GM21423 (cell line): ENCODE measurements around the gene AFF2.

Source experiments
- ATAC-seq: cut with Tn5 transposase; IDR thresholded peaks from one replicate; pipeline ENCODE4 v1.9.1; 2021; ENCODE audit warnings: mild to moderate bottlenecking, moderate library complexity; ENCODE audit not compliant: unreplicated experiment

Gene AFF2

DNA sequence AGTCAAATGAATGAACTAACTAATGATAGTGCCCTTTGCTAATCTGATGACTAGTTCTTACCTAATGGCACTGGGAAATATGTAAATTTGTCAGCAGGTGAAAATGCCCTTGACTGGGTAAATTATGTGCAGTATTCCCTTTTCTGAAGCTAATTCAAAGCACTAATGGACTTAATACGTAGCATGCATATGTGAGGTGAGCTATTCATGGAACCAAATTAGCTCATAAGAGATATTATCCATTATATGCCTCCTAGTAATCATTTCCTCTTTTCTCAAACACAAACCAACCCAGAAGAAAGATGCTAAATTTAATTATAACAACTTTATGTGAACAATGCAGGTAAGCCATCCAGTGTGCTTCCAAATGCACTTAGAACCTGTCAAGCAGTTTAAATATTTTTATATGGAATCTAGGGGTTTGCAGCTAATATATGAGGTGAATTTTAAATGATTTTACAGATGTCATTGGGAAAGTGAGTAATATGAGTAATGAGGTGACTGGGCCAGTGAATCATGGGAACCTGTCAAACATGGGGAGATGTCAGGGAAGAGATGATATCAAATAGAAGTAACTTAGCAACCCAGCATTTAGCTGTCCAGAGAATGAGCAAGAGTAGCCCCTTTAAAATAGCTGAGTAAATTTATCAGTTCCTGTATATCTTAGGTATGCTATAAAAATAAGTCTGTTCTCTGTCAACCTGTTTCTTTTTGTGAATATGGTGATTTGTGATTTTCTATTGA lies 315.0 kb downstream of the AFF2 start:
- ATAC-seq = no peak

- ATAC-seq = no peak
Measured at GRCh38 chrX:148823986-148824385, 323.6 kb downstream of the AFF2 start.

GRCh38 chrX:148825696-148826095 lies 325.3 kb downstream of the AFF2 start:
- no peak for ATAC-seq

DNA sequence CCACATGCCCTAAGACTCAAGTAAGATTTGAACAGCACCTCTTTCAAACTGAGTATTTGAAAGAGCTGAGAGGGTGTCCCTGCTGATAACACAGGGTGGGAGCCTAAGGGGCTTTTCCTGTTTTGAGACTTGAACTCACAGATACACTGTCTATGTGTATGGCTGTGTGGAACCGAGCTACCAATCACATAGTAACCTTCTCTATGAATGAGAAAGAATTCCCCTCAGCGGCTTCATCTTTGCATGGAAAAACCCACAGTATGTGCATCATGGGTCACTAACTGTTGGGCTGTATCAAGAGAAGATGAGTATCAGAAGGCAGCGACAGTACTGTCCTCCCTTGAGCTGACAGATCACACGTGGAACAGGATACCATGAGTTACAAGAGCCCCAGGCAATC lies 336.3 kb downstream of the AFF2 start:
- no peak for ATAC-seq

DNA sequence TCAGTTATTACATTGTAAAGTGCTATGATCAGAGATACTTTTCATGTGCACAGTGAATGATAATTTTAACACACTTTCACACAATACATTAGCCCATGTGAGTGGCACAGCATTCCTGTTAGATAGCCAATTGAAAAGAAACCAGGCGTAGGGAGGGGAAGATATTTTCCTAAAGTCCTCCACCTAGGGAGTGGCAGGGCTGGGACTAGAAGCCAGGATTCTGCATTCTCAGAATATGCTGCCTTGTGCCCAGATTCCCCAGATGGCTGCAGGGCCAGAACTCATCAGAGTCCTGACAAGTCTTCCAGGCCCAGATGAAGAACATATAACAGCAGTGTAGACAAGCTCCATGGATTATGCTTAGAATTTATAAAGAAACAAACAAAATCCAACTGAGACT lies 350.2 kb downstream of the AFF2 start:
- ATAC-seq = no peak

GRCh38 chrX:148854306-148854705 lies 353.9 kb downstream of the AFF2 start:
- no peak for ATAC-seq

- no peak for ATAC-seq
Measured at GRCh38 chrX:148856505-148856904, 356.1 kb downstream of the AFF2 start.

GRCh38 chrX:148865277-148866210 lies 365.1 kb downstream of the AFF2 start:
- ATAC-seq = no peak

GRCh38 chrX:148867596-148867995 lies 367.2 kb downstream of the AFF2 start:
- no peak for ATAC-seq

DNA sequence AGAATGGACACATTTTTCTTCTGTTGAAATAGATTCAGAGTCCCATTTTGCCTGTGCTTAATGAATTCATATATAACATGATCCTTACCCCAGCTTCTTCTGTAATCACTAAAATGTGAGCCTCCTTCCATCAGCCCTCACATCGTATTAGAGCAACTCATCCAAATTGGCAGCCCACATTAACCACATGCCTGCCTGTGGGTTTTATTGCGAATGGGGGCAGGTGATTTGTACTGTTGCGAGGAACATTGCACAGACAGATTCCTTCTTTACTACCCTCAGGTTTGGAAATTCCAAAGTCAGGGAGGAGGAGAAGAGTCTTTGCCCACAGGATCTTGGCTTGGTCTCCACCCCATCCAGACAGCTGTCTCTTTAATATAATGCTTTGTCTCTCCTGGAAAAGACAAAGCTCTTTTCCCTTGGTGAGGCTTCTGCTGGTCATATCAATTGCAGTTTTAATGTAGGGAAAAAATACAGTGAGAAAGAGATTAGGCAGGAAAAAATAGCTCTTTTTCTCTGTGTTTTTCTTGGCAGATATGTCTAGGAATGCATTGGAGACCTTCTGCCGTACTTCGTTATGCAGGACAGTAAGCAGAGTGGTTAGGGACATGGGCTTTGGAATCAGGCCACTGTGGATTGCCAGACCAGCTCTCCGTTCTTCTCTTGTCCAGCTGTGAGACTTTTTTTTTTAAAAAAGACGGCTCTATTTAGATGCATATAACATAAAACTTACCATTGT lies 371.2 kb downstream of the AFF2 start:
- ATAC-seq = no peak

- ATAC-seq = no peak
Measured at GRCh38 chrX:148872161-148872535, 371.7 kb downstream of the AFF2 start.

- ATAC-seq = no peak
Measured at GRCh38 chrX:148872881-148873280, 372.5 kb downstream of the AFF2 start.

GRCh38 chrX:148874636-148875246 lies 374.3 kb downstream of the AFF2 start:
- no peak for ATAC-seq

GRCh38 chrX:148878371-148878770 lies 378.0 kb downstream of the AFF2 start:
- ATAC-seq = no peak

DNA sequence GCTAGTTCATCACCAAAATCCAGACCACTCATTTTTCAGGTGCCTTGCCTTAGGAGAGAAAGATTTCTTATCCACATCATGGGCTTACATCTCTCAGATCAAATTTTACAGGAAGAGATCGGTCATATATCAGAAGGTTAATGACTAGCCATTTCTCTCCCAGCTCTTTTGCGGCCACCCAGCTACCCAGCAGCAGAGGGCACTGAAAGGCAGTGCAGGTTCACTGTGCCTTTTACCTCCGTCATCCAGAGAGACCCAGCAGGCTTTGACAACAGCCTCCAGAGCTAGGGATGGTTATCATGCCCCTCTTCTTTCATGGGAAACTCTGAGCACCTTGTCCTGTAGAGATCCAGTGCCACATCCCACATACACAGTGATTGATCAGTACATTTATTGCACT lies 384.8 kb downstream of the AFF2 start:
- no peak for ATAC-seq

GRCh38 chrX:148893395-148893794 lies 393.0 kb downstream of the AFF2 start:
- no peak for ATAC-seq

DNA sequence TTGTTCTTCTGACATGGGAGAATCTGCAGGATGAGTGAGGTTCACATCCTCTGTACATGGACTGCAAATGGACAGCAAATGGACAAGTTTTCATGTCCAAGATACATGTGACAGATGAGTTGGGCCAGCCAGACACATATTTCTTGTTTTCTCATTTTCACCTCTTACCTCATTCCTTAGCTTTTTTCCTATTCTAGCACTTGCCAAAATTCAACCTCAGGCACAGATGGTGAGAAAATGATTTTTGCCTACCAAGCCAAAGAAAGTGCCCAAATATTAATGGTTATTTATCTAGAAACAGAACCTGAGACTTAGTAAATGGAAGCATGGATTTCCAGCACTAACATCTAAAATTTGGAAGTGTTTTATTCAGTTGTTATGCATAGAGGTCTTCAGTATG lies 402.2 kb downstream of the AFF2 start:
- ATAC-seq = no peak

DNA sequence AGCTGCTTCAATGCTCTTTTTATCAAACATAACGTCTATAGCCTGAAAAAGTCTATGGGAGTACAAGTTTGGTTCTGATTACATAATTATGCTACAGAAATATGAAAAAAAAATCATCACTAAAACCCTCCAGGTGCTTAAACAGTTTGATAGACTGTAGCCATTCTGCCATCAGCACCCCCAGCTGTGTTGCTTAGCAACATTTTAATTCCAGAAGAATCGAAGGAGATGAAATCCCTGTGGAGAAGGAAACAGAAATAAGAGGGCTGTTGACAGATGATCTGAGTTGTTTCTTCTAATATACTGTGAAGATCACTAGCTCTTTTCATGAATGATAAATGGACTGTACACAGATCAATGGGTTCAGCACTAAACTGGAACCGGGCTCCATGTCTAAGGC lies 402.8 kb downstream of the AFF2 start:
- ATAC-seq = no peak

DNA sequence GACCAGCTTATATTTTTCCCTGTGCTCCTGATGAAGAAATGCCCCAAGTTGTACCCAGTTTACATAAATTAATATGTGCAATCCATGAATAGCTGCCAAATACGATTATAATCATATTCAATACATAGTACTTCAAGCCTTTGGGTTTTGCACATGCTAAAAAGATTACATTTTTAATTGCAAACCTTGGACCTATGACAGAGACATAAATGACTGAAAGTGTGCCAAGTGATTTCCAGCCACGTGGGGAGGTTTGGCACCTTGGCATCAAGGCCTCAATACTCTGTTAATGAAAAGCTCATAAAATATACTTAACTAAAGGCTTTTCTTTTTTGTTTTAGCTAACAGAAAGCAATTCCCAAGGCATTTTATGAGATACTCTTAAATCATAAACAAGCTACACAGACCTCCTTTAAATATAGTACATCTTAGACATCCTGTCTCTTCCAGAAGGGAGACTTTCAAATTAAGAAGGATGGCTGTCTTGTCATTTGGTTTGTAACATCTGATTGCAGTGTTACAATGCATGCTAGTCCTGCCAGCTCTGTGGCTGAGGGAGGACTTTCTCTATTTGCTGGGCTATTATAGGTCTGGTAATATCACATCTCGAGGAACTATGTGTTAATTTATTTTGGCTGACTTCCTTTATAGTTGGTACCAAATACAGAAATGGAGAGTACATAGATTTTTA lies 404.1 kb downstream of the AFF2 start:
- ATAC-seq = no peak

- no peak for ATAC-seq
Measured at GRCh38 chrX:148905400-148905799, 405.0 kb downstream of the AFF2 start.
